GM18868 (cell line): ENCODE data around the gene SYPL1.
"Not testable (repeated sequence)": the region's sequence is repeated elsewhere in the genome, so short reads cannot be mapped to it uniquely, and the experiment has no call there.

ENCODE experiments used
- ATAC-seq: cut with Tn5 transposase; IDR thresholded peaks from one replicate; pipeline ENCODE4 v1.9.1; 2021; ENCODE audit warnings: mild to moderate bottlenecking, moderate library complexity; ENCODE audit not compliant: unreplicated experiment

SYPL1 gene

DNA sequence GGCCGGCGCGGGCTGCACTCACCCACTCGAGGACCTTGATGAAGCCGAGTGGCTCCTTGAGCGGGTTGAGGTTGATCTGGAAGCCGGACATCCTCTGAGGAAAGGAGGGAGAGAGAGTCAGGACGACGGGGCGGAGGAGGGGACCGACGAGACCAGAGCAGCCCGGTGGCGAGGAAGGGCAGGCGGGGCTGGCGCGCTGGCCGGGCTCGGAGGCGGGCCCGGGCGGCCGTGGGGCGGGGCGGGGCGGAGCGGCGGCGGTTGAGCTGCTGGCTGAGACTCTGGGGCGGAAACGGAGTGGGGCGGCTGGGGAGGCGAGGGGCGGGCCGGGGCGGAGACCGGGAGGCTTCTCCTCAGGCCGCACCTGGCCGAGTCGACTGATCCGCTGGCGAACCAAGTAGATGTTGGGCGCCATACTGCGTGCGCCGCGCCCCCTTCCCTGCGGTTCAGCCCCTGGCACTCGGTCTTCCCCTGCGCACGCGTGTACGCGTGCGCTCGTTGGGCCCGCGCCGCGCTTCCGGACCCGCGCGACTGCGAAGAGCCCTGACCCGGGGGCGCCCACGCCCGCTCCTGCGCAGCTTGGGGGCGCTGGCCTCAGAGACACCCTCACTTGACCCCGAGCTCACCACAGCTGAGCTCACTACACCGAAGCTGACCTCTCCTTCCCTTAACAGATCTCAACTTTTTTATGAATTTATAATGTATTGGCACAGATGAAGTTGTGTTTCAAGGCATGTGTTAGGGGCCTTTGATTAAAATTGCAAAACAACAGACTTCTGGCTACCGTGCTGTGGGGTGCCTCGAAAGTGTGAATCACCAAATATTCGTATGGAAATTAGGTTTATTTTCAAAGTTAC, at the start of gene SYPL1:
Gene SYPL1, minus strand, starts transcription at position 195 of the 854 bp plus-strand sequence. Its CDS starts 104 bp downstream, at position 91.
- ATAC-seq: peak; percentile 80

DNA sequence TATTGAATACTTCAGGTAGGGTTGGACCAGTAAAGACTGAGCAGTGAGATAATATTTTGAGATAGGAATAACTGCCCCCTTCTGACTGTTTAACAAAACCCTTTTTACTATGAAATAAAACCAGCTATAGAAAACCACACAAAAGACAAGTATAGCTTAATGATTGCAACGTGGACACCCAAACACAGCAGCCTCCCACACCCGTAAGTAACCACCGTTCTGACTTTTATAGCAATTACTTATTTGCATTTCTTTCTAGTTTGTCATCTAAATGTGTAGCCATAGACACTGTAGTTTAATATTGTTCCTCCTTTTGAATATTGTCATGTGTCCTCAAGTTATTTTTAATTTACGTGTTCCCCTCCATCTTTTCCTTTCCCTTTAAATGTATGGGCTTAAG, 42.9 kb upstream of the SYPL1 start:
- no peak for ATAC-seq

DNA sequence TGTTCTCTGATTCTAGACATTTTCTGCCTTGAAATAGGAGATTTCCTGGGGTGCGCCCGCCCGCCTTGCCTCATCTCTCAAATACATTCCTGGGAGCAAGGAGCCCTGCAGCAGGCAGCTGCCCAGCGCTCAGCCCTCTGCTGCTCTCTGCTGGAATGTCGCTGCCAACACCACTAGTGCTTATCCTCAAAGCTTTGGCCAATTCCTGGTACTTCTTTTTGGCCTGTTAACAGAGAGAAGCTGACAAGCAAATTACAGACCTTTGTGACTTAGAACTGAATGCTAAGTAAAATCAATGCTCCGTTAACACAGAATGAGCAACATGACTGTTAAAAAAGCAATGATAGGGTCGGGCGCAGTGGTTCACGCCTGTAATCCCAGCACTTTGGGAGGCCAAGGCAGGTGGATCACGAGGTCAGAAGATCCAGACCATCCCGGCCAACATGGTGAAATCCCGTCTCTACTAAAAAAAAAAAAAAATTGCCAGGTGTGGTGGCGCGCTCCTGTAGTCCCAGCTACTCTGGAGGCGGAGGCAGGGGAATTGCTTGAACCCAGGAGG, 41.9 kb upstream of the SYPL1 start:
- ATAC-seq: peak; percentile 81

DNA sequence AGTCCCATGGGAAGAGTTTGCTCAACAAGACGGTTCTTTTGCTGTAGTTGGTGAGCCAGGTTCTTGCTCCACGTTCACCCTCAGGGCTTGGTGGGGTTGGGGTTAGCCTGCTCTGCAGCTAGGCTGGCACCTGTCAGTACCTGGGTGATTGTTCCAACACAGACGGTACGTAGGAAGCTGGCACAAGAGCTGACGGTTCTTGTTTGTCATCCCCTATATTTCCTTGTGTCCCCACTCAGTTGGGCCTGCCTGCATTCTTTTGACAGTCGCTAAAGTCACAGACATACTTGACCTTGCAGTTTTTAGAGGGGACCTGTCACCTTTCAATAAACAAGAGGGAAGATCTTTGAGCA, 40.2 kb upstream of the SYPL1 start:
- no peak for ATAC-seq

DNA sequence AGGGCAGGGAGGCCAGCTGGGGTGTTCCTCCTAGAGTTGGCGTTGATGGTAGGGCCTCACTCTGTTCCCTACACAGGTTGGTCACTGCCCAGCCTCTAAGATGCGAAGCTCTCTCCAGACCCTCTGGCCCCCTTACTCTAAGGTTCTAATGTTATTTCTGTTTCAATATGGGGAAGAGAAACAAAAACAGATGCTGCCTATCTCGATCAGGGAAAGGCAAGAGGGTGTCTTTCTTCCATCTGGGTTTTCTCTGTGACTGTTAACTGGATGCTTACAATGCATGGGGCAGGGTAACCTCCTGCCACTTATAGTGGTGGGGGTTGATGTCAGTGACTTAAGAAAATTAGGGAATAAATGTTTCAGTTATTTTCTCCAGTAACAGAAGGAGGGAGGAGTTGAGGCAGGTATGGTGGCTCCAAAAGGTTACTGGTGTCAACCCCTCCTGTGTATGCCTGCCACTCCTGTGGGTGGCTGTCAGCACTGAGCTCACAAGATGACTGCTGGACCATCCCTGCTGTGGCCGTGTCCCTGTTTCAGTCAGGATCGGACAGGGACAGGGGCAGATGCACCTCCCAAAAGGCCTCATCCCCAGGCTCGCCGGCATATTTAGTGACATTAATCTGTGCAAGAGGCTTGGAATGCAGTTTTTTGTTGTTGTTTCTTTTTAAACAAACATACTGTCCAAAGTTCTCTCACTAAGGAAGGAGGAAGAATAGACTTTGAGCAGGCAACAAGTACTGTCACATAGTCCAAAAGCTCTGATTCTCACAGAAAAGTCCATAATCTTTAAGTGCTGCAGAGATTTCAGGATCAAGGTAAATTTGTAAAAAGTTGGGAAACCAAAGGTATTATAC, 39.6 kb upstream of the SYPL1 start:
- no peak for ATAC-seq

DNA sequence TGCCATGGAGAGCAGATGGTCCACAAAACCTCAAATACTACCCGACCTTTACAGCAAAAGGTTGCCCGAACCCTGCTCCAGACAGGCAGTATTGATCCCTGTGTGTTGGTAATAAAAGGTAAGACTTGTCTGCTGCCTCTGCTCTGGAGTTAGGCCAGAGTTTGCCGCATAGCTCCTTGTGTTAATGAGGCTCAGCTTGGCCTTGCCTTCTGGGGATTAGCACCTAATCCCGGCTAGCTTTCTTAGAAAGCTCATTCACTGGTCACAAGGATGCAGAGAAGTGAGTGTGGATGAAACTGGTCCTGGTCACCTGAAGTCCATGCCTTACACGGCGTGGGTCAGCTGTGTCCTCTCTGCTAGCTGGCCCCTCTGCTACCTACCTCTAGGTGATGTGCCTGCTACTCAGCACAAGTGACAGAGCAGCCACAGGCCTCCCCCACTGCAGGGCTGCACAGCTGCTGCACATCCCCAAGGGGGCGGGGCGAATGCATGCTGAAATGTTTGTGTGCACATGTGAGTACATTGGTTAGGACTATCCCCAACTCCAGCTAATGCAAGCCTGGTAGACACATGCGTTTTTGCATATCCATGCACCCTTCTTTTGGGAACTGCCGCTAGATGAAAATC, 31.7 kb upstream of the SYPL1 start:
- no peak for ATAC-seq

DNA sequence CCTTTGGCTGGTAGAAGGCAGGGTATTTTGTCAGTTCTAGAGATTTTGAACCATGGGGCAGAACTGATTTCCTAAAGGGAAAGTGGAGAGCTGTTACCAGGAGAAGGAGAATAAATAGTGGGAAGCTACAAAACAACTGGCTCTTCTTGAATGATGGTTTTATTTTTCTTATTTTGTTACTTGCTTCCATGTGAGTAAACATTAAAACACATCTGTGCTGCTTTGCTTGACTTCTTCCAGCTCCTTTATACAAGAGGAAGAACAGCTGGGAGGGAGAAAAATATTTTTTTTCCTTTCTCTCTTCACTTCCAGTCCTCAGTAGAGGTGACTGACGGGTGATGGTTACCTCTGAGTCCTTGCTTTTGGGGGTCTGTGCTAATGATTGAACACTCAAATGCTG, 30.0 kb upstream of the SYPL1 start:
- ATAC-seq: no peak

DNA sequence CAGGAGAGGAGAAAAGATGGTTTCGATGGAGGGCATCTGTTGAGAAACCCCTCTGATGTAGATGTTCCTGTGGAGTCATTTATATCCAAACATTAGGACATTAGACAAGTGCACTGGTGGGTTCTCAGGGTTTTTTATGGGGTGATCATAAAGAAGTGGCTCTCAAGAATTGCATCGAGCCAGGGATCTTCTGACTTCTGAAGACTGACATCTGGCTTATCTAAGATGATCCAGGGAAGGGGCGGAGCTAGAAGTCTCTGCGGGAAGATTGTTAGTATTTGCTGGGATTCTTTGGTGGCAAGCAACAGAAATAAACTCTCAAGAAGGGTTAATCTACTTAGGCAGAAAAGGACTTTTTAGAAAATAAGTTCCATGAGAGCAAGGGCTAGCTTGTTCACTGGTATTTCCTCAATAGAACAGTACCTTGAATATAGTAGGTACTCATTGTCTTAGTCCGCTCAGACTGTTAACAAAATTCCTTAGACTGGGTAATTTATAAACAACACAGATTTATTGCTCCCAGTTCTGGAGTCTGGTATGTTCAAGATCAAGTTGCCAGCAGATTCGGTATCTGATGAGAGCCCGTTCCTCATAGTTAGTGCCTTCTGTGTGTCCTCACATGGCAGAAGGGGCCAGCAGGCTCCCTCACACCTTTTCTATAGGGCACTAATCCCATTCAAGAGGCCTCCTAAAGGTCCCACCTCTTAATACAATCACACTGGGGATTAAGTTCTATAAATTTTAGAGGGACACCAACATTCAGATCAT, 28.5 kb upstream of the SYPL1 start:
- no peak for ATAC-seq

DNA sequence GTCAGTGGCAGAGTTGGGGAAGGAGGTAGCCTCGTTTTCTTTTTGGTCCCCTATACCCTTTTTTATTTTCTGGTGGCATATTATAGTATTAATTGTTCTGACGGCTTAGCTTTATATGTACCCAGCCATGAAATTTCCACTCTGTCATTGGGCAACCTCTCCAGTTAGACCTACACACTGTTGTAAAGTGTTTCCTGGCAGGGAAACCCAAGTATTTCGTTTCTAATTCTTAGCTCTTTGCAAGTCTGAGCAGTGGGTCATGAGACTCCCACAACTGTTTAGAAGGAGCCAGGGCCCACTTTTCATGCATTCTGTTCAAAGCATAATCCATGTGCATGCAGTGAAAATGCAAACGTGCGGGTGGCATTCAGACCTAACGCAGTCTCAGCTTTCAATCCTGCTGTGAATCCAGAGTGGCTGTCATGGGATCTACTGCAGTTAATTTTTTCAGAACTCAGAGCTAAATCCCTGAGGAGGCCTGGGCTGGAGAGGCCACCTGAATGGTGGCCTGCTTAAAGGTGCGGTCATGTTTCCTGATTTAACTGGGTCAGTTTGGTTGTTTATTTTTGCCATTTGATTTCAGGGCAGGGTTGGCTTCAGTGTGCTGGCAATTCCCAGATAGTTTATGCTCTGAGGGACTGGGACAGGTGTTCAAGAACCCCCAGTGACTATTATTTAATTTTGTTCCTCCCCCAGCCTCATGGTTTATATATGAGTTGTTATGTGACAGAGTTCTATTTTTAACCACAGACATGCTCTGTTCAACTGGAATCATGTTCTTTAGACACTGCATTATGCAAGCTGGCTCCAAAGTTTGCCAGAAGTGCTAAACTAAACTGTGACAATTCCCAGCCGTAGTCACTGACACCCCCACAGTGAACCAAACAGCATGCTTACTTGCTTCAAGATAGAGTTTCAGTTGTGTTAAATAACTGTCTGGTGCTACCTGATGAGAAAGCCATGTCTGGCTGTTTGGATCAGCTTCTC, 27.4 kb upstream of the SYPL1 start:
- ATAC-seq: no peak

DNA sequence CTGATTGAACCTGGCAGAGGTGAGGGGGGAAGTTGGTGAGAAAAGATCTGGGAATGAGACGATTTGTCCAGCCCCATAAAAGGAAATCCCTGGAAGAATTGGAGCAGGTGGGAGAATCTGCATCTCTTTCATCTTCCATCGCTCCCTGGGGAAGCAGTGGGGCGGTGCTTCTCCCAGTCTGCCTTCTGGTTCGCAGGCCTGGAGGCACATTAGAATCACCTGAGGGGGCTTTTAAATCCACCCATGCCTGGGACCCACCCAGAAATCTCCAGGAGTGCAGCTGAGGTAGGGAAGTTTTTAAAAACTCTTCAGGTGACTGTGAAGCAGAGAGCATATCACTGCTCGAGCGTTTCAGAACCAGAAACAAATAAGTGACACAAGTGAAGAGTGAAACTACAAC, 26.7 kb upstream of the SYPL1 start:
- ATAC-seq: no peak

DNA sequence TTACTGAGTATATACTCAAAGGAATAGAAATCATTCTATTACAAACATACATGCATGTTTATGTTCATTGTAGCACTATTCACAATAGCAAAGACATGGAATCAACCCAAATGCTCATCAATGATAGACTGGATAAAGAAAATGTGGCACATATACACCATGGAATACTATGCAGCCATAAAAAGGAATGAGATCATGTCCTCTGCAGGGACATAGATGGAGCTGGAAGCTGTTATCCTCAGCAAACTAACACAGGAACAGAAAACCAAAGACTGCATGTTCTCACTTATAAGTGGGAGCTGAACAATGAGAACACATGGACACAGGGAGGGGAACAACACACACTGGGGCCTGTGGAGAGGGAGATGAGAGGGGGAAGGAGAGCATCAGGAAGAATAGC, 26.1 kb upstream of the SYPL1 start:
- ATAC-seq: not testable (repeated sequence)

DNA sequence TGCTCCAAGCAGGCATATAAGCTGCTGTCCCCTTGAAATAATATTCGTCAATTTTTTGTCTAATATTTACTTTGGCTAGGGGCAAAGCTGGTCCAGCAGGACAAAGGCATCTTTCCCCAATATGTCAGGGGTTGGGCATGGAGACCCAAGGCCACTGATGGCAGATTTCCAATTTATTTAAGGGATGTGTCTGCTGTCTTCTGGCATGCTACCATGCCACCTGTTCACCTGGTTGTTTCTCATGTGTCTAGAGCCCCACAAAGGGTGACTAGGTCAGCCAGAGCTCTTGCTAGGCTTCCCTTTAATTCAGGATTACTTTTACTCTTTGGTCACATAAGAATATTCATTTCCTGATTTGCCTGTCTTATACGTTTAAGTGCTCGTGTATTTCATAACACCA, 22.1 kb upstream of the SYPL1 start:
- ATAC-seq: no peak

DNA sequence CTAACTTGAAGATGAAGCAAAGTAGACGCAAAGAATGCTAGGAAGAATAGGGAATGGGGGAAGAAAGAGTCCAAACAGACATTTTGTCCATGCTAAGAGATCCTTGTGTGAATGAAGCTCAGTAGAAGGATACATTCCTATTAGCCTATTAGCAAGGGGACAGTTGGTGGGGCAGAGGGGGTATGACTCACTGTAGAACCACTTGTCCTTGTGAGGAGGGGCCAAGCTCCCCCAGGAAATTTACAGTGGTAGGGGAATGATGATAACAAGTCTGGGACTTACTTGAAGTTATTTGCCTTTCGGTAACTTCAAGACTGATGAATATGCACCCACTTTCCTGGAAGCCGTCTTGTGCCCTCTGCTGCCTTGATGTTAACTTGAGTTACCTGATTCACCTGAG, 17.2 kb upstream of the SYPL1 start:
- ATAC-seq: no peak

DNA sequence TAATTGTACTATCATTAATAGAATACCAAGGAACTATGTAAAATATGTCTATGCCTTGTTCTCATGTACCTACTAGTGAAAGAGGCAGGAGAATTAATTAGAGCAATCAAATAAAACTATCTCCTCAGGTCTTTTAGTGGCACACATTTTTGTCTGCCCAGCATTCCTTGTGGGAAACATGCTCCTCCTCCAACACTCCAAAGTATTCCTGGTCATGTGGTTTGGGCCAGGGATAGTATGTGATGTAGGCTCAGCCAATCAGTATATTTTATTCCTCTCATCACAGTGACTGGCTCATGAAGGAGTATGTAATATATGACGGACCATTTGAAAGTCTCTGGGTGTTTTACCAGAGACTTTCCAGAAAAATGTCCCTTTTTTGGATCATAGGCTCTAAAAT, 16.7 kb upstream of the SYPL1 start:
- ATAC-seq: no peak

DNA sequence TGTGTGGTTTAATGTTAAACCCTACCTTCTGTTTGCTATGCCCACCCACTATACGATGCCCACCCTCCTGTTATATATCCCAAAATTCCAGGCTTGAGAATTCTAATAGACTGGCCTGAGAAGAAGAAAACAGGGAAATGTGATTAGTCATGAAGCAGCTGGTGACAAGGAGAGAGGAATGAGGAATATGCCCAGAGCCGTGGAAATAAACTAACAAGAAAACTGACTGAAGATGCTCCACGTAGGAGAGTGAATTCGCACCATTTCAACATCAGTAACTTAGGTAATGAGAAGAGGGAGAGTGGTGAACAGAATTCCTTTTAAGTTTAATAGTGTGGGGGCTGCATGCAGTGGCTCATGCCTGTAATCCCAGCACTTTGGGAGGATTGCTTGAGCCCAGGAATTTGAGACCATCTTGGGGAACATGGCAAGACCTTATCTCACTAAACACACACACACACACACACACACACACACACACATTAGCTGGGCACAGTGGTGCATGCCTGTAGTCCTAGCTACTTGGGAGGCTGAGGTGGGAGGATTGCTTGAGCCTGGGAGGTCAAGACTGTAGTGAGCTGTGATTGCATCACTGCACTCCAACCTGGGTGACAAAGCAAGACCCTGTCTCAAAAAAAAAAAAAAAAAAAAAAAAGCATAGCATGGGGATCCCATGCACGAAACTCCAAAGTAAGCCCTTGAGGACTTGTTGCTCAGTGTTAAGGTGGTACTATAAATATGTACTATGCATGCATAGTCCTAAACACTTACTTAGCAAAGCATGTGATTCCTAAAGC, 16.1 kb upstream of the SYPL1 start:
- no peak for ATAC-seq

DNA sequence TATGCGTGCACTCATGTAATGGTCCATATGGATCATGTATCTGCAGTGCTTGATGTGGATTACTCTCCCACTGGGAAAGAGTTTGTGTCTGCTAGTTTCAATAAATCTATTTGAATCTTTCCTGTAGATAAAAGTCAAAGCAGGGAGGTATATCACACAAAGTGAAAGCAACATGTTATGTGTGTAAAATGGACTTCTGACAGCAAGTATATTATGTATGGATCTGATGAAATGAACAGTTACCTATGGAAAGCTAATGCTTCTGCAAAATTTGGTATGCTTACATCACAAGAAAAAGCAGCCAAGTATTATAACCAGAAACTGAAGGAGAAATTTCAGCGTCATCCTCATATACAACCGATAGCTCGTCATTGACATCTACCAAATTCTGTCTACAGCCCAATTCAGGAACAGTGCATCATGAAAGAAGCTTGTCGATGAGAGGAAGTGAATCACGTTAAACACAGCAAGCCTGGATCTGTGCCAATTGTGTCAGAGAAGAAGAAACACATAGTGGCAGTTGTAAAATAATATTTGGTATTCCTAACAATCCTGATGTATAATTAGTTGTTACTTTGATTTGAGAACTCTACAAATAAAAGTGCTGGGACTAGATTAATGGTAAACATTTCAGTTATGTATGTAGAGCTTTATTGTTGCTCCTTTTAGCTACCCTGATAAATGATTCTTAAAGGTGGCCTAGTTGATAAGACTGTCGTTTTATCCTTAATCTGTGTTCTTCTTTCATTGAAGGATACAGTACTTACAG, 14.2 kb upstream of the SYPL1 start:
- ATAC-seq: no peak

DNA sequence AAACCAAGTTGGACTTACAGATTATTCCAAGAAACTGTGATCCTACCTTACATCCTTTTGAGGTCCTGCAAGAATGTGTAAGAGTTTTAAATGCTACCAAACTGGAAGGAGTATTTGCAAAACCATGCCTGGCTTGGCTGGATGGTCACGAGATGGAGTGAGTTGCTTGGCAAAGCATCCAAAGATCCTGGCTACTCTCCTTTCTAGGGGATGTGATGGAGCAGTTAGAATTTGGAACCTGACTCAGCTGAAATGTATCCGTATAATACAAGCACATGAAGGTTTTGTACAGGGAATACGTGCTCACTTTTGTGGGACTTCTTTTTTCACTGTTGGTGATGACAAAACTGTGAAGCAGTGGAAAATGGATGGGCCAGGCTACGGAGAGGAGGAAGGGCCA, 13.3 kb upstream of the SYPL1 start:
- ATAC-seq: no peak

DNA sequence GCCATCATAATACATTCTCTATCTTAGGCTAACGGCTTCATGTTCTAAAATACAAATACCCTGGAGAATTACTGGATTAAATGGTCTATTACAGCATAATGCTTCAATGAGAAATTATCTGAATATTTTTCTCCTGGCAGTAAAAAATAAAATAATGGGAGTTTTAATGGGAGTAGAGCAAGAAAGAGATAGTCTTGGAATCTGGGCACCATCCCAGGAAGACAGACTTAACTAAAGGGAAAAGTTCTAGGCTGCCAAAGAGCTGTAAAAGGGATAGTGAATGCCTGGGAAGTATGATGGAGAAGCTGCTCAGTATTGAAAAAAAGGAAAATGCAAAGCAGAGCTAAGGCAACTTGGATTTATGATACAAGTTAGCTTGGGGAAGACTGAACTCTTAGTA, 12.1 kb upstream of the SYPL1 start:
- ATAC-seq: no peak
